HFF-Myc (cell line): ENCODE measurements around the gene VENTX.
"Not testable (repeated sequence)": the region's sequence is repeated elsewhere in the genome, so short reads cannot be mapped to it uniquely, and the experiment has no call there.

Experiments
- DNase-seq: peaks from one replicate; pipeline ENCODE4 v3.0.0-alpha.2; 2011; ENCODE audit warnings: low read depth; ENCODE audit errors: extremely low read depth
- H3K4me3 ChIP-seq: replicated peaks from 2 replicates; pipeline ENCODE4 v1.5.1; 2011; ENCODE audit warnings: low read depth, mild to moderate bottlenecking, control low read depth, low read length
- CTCF ChIP-seq: IDR thresholded peaks from 2 replicates; pipeline ENCODE4 v1.5.1; 2012; ENCODE audit warnings: mild to moderate bottlenecking, low read depth, low read length, control low read depth; ENCODE audit errors: missing control alignments

Gene VENTX

GRCh38 chr10:133230387-133231195 lies 7.1 kb upstream of the VENTX start:
- H3K4me3 ChIP-seq = no peak overlapping the region
- DNase-seq = no peak
- no peak for TF ChIP-seq CTCF

GRCh38 chr10:133231244-133231945 lies 6.3 kb upstream of the VENTX start:
- TF ChIP-seq CTCF = no peak
- no peak for DNase-seq
- no peak overlapping the region for H3K4me3 ChIP-seq

GRCh38 chr10:133231946-133232574 lies 5.6 kb upstream of the VENTX start:
- DNase-seq = no peak
- no peak for TF ChIP-seq CTCF

GRCh38 chr10:133234796-133235195 lies 2.9 kb upstream of the VENTX start:
- H3K4me3 ChIP-seq, DNase-seq: not testable (repeated sequence)

More at GRCh38 chr10:133231946-133232574, 5.6 kb upstream of the VENTX start:
- no peak overlapping the region for H3K4me3 ChIP-seq

- no peak for DNase-seq
- no peak overlapping the region for H3K4me3 ChIP-seq
- TF ChIP-seq CTCF = no peak
Observed at GRCh38 chr10:133235265-133235855, 2.3 kb upstream of the VENTX start.

GRCh38 chr10:133235932-133236331 lies 1.7 kb upstream of the VENTX start:
- H3K4me3 ChIP-seq = no peak overlapping the region
- no peak for TF ChIP-seq CTCF
- DNase-seq = no peak
